Stimulated activated CD8-positive, alpha-beta memory T cell treated with anti-CD3 and anti-CD28 coated beads, Interleukin-7, amount 100 ng/mL, for 4 hours (primary cell): ENCODE results near the gene MIEF2.

Source experiments
- DNase-seq, 2 donors: peaks; one replicate each; pipeline ENCODE4 v3.0.0-alpha.2; 2020; ENCODE audit warnings: low read depth in 2 of 2

Gene MIEF2

DNA sequence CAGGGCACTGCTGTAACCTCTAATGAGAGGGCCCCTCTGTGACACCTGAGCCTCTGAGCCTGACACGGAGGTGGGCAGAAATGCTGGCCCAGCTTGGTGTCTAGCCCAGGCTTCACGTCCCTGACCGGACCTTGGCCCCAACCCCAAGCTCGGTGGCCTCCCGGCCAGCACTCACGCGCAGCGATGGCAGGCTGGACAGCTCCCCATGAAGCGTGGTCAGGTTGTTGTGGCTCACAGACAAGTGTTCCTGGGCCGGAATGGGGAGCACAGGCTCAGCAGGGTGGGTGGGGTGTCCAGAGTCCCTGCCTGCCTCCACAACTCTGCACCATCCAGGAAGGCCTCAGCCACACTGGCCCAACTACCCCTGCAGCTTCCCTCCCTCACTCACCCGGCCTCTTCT, 4.1 kb upstream of the MIEF2 start:
- DNase-seq = no peak

DNA sequence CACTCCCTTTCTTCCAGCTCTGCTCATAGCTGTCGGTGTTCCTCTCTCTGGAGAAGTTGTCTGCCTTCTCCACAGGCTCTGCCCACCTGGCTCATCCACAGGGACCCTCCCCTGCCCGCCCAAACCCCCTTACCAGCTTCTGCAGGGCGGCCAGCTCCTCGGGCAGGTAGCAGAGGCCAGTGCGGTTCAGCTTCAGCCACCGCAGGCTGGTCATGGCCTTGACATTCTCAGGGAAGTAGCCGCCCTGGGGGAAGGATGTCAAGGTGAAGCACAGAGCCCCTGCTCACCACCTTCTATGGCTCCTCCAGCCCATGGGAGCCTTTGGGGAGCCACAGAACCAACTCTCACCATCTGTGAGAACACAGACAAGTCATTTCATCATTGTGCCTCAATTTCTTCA, 3.7 kb upstream of the MIEF2 start:
- DNase-seq = no peak

DNA sequence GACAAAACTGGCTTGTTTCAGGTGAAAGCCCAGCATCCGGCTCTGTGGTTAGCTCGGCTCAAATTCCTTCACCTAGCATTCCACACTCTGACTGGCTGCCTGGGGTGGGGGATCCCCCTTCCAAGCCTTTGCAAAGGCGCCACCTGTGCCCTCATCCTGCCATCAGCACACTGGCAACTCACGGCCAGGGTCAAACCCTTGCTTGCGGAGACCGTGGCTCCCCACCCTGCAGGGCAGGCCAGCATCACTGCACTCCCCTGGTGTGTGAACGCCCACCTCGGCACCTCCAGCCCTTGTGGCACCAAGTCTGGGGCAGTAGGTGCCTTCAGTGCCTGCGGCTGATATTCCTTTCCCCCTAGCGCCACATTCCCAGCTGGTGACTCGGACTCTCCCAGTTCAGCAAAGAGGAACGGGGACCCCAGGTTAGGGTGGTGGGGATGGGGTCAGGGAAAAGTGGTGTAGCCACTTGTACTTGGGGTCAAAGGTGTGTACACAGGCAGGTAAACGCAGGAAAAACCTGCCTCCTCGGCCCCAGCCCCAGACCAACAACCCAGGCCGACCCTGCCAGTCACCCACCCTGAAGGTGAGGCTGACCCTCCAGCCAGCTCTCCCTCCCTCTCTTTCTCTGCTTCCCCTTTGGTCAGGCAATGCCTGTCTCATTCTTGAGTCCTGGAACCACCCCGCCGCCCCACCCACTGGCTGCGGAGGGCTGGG, 3.0 kb upstream of the MIEF2 start:
- DNase-seq = peak in 1 of 2 donors; percentile 11

DNA sequence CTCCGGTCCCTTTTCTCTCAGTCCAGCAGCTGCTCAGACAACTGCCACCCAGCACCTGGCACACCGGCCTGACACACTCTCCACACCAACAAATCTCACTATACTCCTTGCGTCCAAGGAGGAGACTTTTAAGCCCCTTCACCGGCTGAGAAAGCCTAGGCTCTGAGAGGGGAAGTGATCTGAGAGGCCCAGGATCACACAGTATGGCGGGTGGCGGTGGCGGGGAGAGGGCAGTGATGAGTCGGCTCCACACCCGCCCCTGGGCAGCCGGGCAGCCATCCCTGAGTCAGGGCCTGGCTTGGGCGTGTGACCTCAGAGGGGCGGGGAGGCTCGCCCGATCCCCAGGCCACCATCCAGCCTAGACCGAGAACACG, 2.5 kb upstream of the MIEF2 start:
- peak; percentile 10 to 39 for DNase-seq

DNA sequence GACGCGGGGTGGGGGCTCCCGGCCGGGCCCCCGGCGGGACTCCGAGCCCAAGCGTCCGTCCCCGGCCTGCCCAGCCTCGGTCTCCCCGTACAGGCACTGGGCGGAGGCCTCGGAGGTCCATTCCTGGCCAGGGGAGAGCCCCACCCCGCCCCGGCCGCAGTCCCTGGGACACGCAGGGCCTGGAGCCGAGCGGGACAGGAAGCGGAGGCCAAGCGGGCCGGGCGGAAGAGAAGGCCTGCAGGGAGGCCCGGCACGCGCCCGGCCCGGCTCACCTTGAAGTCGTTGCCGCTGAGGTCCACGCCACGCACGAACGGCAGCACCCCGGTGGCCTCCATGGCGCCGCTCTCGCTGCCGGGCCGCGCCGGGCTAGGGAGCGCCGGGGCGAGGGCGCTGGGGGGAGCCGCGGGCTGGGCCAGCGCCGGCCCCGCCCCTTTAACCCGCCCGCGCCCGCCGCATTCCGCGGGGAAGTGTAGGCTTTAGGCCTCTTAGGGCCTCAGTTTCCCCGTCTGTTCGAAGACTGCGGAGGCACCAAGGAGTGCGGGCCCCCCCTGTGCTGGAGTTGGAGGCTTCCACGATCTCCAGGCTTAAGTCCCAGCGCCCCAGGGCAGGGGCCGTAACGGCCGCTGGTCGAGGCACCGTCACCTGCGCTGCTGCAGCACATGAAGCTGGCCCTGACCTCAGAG, 2.0 kb upstream of the MIEF2 start, which contains the start of gene FLII:
FLII (minus strand) TSS at position 383 of the 683 bp plus-strand sequence; CDS start at position 335, 48 bp downstream.
- peak; percentile 8 to 50 for DNase-seq

DNA sequence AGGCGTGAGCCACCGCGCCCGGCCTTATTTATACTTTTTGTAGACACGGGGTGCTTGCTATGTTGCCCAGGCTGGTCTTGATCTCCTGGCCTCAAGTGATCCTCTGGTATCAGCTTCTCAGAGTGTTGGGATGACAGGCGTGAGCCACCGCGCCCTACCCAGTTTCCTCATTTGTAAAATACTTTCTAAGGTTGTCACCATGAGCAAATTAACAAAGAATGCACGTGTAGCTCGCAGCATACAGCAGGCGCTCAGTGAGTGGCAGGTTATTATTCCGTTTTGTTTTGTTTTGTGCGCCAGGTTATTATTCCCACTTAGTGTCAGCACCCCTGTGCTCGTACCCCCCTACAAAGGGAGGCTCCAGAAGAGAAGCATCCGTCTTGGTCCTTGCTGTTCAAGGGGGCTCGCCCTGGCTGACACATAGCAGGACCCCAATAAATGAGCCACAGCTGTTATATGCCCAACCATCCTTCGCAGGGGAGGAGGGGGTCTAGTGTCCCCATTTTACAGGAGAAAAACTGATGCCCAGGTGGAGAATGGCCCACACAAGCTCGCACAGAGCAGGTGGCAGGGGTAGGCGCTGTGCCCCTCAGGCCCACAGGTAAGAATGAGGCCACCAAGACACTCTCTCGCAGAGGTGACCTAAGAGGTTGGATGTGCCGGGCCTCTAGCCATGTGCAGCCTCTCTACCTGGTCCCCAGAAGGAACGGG, 686 bp upstream of the MIEF2 start:
- DNase-seq = no peak

DNA sequence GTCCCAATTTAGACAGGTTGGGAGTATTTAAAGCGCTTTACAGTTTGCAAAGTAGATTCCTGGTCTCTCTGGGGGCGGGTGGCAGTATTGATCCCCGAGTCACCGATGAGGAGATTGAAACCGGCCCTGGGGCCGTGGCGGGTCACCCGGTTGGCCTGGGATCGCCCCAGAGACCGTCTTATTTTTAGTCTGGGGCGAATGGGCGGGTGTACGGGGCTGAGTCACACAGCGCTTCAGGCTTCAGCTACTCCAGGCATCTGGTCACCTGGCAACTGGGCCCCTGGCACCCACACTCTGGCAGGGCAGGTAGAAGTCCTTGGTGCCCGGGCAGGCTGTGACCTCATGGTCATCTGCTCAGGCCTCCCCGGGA, 669 bp downstream of the MIEF2 start:
- DNase-seq = peak in 1 of 2 donors; percentile 15

DNA sequence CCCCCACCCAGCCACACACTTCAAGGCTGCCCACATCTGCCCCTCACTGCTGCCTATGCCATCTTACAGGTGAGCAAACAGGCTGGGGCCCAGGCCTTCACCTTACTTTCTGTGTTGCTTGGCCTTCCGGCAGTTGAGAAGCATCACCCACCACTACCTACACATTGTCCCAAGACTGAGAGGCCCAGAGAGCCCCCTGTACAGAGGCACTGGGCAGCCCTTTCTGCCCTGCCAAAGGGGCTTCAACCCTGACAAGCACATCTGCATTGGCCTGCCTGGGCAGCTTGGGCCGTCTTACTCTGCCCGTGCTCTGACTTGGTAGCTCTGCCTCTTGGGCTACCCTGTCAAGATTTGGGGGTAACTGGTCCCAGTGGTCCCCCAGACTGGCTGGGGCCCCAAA, 1.2 kb downstream of the MIEF2 start:
- DNase-seq = no peak

DNA sequence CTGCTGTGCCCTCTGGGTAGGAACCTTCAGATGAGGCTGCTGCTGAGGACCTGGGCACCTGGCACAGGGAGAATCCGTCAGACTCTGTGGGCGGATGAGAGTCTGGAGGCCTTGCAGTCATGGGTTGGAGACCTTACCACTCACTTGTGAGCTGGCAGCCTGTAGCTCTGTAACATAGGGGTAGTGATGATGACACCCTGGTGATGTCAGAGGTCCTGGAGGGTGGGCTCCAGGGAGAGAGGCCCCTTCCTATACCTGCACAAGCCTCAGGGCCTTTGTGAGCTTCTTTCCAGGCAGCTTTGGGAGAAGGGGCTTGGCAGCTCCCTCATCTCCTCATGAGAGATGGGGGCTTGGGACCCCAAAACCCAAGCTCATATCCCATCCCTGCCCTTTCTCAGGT, 1.6 kb downstream of the MIEF2 start:
- DNase-seq = no peak

DNA sequence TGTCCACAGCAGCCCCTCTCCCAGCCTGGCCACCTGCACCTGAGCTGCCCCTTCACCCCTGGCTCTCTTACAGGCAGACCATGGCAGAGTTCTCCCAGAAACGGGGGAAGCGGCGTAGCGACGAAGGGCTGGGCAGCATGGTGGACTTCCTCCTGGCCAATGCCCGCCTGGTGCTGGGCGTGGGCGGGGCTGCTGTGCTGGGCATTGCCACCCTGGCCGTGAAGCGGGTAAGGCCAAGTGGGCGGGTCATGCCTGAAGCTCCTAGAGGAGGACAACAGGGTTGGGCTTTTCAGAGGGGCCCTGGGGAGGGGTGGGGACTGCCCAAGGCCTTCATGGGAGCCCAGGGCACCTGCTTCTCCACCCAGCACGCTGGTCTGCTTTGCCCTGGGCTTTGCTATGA, 2.2 kb downstream of the MIEF2 start:
- no peak for DNase-seq

DNA sequence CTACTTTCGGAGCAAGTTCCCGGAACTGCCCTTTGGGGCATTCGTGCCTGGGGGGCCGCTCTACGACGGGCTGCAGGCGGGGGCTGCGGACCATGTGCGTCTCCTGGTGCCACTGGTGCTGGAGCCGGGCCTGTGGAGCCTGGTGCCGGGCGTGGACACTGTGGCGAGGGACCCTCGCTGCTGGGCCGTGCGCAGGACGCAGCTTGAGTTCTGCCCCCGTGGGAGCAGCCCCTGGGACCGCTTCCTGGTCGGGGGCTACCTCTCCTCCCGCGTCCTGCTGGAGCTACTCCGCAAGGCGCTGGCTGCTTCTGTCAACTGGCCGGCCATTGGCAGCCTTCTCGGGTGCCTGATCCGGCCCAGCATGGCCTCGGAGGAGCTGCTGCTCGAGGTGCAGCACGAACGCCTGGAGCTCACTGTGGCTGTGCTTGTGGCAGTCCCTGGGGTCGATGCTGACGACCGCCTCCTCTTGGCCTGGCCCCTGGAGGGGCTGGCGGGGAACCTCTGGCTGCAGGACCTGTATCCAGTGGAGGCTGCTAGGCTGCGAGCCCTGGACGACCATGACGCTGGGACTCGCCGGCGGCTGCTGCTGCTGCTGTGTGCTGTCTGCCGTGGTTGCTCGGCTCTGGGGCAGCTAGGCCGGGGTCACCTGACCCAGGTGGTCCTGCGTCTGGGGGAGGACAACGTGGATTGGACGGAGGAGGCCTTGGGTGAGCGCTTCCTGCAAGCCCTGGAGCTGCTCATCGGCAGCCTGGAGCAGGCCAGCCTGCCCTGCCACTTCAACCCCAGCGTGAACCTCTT, 3.6 kb downstream of the MIEF2 start:
- no peak for DNase-seq

DNA sequence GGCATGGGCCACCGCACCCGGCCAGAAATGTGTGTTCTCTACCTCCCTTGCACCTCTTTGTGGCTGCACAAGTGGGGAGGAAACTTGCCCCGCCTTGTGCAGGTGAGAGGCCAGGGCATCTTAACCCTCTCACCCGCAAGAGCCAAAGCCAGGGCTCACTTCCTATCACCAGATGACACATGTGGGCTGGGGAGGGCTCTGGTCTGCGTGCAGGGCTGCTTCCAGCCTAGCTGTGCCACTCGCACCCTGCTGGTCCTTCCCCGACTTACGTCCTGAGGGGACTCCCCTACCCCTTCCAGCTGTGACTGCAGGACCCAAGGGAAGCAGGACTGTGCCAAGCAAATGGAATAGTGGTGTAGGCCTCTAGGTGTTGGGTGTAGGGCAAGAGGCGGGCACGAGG, 6.9 kb downstream of the MIEF2 start:
- DNase-seq = no peak

DNA sequence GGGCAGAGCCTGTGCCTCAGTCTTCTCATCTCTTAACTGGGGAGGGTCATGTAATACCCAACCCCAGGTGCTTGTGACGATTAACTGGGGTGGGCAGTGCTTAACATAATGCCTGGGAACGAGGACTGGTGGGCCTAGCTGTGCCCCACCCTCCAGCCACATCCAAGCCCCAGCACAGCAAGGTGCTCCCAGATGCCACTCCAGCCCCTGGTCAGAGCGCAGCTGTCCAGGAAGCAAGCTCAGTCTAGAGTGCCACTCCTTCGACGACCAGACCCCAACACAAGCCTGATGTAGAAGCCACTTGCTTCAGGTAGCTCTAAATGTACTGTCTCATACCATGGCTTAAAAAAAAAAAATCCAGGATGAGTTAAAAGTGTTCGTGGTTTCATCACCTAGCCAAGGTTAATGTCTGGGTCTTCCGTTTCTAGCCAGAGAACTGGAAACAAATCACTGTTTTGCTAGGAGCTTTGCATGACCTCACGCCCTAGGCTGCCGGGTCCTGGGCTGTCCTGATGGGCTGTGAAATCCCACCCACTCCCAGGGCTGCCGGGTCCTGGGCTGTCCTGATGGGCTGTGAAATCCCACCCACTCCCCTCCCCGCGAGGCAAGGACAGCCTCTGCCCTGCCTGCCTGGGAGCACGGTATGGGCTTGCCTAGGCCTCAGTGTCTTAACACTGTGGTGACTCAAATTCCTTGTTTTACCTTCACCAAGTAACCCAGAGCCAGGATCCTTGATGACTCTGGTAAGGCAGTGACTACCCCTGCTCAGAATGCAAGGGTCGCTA, 7.7 kb downstream of the MIEF2 start:
- DNase-seq = no peak

DNA sequence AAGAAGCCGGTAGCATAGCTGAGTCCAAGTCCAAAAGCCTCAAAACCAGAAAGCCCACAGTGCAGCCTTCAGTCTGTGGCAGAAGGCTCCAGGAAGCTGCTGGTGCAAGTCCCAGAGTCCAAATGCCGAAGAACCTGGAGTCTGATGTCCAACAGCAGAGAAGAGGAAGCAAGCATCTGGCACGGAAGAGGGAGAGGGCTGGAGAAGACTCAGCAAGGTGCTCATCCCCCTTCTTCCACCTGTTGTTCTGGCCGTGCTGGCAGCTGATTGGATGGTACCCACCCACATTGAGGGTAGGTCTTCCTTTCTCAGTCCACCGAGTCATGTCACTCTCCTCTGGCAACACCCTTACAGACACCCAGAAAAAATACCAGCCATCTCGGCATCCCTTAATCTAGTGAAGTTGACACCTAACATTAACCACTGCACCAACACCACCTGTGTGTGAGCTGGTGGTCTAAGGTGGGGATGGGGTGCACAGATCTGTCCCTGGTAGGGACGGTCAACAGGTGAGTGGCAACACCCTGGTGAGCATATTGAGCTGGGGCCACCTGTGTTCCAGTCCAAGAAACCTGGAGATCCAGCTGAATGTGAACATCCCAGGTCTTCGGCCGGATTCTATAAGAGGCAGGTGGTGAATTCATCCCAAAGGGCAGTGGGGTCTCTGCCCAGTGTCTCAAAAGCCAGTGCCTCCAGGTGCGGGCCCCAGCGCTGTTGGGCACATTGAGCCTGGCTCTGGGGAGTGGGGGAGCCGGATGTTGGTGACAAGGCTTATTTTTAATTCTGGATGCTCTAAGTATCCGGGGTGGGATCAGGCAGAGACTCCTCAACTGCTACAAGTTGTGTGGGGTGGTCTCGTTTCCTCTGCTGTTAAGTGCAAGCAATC, 9.8 kb downstream of the MIEF2 start:
- DNase-seq = no peak

DNA sequence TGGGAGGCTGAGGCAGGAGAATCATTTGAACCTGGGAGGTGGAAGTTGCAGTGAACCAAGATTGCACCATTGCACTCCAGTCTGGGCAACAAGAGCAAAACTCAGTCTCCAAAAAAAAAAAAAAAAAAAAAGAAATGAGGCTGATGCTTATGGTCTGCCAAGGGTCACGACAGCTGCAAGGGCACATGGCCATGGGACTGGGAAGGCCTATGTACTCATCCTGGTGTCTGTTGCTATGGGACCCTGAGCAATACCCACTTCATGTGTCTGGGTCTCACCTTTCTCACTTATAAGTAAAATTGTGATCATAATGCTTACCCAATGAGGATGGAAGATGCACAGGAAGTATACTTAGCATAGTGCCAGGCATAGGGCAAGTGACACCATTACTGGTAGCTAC, 16.6 kb downstream of the MIEF2 start:
- DNase-seq = no peak

DNA sequence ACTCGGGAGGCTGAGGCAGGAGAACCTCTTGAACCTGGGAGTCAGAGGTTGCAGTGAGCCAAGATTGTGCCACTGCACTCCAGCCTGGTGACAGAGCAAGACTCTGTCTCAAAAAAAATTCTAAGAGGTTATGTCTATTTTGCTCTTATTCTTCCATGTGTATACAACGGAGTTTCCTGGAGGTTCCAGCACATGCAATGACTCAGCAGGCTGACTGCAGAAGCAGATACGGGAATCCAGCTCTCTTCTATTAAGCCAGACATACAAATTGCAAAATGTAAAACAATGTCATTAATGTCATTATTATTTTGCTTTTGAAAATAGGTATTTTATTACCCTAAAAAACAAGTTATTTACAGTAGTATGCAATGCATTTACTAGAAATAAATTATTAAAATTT, 18.4 kb downstream of the MIEF2 start:
- DNase-seq = no peak

DNA sequence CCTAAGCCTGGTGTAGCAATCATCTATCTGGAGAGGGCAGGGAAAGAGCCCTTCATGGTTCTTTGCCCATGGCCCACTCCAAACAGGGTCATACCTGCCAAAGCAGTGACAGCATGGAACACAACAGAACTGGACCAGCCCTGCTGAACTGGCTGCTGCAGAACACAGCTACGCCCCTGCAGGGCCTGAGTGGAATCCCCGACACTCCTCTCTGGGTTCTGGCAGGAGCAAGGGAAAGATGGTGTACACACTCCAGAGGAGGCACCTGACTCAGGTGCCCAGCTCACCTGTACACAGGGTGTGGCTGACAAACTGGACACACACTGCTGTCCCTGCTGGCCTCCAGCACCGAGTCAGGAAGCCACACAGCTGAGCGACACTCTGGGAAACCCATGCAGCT, 19.8 kb downstream of the MIEF2 start:
- DNase-seq = no peak

DNA sequence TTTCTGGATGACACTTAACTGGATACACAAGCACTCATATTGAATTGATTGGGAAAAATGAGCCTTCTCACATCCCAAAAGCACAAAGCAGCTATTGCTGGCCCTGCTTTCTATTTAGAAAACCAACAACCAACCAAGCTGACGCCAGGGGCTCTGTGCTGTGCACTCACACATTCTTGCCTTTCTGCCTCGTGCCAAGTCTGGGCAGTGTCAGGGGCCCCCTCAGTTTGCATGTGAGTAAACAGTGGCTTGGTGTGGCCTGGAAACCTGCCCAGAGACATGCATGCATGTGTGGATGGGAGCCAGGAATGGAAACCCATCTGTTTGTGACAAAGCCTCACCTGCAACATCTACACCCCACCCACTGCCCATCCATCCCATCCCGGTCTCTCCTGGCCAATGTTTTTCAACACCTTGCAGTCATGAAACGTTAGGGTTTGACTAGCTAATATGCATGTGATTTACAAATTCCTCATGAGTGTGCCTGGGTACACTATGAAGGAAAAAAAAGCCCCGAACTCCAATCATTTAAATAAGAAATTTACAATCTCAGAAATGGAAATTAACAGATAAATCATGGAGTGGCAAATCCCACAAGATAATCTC, 20.4 kb downstream of the MIEF2 start:
- DNase-seq = no peak

DNA sequence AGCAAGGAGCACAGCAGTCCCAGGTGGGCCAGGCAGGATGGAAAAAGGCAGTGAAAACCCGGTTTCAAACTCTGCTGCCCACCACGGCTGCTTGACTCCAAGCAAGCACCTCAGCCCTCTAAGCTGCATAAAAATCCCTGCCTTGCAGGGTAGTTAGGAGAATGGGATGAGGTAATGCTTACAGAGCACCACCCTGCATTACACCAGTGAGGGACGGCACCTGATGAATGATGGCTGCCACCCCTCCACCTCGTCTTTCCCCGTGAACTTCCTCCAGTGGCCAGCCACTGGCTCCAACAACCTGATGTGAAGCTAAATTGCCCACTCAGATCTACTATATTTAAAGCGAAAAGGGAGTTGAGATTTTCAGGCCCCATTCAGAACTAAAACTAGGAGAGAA, 21.3 kb downstream of the MIEF2 start:
- DNase-seq = no peak

DNA sequence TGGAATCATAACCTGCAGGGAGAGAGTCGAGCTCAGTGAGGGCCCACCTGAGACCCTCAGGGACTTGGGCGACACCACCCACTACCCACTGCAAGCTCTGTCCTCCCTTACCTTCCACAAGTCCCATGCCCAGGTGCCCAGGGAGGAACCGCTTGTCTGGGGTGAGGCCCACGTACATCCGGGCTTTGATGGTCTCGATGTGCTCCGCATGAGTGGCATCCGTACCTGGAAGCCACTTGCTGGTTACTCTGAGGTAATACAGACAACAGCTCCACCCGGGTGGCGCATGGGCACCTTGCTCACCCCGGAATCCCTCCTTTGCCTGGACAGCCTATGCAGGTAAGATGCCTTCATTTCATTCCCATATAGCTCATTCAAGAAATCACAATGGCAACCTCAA, 24.8 kb downstream of the MIEF2 start:
- DNase-seq = no peak
